HTERT RPE-1 (cell line): ENCODE data around the gene DUSP22.
"Not testable (repeated sequence)": the region's sequence is repeated elsewhere in the genome, so short reads cannot be mapped to it uniquely, and the experiment has no call there.

Experiments
- in situ Hi-C: fragments of 300-500 bp; cut with MboI; formaldehyde crosslinking; loops from 4 replicates; pipeline ENCODE4 v1.14.3; 2020; ENCODE audit warnings: low sequenced_read_pairs

Gene DUSP22

DNA sequence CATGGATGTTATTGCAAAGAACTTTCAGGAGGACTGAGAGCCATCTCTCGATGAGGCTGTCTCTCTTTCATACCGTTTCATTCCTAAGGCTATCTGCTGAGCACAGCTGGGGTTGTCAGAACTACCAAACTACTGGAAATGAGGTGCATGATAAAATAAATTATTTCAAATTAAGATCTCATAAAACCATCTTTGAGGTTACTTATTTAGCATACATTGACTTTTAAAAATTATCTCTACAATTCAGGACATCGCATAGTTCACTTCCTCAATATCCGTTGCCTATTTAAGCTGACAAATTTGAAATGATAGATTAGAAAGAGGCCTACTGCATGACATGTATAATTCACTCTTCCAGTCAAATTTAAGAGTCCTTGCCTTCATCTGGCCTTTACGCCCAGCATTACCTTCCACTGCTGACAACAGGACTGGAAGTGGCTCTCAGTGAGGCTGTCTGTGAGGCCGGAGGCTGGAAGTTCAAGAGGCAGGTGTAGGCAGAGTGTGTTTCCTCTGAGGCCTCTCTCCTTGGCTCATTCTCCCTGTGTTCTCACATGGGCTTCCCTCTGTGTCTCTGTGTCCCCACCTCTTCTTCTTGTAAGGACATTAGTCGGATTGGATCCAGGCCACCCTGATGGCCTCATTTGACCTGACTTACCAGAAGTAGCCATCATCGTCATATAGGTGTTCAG lies 12.8 kb upstream of the DUSP22 start:
- in situ Hi-C loops = no loop called here

DNA sequence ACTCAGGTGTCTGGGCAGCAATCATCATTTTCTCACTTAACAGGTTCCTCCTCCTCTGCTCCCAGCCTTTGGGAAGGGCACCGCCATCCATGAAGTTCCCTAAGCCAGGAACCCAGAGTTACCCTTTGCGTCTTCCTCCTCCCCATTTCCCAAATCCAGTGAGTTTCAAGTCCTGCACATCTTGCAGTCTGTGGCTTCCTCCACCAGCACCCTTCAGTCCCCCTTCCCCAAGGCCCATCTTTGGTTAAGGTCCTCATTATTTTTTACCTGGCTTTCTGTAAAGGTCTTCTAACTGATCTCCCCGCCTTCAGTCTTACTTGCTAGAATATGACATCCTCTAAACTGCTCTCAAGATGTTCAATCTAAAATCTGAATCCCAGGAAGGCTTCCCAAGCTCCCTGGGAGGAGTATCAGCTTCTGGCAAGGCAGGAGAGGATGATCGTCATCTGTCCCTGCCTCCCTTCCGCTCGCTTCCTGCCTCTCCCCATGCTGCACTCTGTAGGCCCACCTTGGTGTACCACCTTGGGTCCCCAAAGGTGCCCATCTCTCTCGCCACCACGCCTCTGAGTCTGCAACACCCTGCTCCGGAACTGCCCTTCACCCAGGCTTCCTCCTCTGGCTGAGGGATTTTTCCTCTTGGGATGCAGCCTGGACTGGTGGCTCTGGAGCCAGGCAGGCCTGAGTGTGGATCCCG lies 11.4 kb upstream of the DUSP22 start:
- in situ Hi-C loops = no loop called here

DNA sequence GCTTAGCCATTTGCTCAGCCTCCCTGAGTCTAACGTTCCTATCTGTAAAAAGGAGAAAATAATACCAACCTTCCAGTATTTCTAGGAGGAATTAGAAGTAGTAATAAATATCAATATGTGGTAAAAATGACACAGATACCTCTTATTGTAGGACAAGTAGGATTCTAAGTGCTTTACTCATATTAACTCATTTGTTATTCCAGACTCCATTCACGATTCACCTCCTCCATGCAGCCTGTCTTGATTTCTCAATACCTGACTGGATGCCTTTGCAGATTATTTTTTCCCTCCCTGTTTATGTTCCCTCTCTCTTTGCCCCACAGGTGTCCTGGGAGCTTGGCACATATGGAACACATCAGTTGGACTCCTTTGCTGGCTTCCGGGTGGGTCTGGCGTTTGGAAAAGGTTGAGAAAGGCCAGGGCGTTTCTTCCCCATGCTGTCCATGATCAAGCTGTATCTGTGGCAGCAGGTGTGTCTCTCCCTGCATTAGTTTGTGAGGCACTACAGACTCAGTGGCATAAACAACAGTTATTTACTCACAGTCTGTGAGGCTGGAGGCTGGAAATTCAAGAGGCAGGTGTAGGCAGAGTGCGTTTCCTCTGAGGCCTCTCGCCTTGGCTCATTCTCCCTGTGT lies 10.7 kb upstream of the DUSP22 start:
- in situ Hi-C loops = no loop called here

DNA sequence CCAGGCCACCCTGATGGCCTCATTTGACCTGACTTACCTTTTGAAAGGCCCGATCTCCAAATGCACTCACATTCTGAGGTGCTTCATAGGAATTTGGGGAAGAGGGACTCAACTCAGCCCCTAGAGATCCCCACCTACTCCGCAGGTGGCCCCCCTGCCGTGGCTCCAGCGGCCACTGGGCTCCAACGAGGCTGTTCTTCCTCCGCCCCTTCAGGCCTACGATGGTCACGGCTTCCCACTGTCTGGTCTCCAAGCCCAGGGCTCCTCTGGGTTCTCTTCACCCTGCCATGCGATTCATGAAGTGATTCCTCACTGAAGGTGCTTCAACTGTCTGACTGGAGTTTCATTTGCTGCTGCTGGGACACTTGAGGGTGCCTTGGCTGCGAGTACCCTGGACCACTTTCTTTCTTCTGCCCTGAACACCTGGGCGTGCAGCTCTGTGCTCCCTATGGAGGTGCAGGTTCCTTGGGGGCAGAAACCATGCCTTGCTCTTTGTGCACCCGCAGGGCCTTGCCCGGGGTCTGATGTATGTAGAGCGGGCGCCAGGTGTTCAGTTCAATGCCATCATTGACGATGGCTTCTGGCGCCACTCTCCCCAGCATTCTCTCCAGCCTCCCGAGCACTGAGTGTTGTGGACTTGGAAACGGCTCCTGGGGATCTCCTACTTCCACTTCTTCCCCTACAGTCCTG lies 10.0 kb upstream of the DUSP22 start:
- in situ Hi-C loops = no loop called here

DNA sequence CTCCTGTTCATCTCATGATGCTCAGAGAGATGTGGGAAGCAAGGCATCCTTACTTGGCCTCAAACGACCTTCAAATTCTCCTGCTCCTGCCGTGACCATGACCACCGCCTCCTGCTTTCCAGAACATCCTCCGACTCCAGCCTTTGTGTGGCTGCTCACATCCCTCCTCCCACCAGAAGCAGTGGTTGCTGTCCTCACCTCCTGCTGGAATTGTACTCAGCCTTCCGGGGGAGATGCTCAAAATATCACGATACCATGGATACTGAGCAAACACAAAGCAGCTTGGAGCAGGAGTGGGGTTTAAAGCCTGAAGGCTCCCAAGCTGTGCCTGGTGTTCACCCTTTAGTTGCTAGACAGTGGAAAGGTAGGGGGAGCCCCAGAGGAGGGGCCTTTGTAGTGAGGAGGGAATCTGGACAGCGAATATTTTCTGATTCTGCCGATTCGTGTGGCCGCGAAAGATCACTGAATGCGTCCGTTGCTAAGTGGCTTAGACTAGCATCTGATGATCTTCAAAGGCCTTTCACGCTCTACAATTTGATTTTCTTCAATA lies 9.3 kb upstream of the DUSP22 start:
- in situ Hi-C loops = no loop called here

DNA sequence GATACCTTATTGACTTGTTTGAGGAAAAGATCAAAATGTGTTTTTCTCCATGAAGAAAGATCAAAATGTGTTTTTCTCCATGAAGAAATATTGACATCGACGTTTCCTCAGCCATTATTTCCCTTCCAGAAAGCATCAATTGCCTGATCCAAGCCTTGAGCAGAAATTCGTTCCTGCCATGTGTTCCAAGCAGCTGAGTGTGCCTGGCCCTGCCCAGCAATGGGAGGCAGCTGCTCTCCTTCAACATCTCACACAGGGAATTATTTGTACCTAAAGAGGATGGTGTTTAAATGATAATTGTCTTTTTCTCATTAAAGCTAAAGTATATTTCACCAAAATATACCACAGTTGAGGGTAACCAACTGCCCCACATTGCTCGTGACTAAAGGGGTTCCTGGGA lies 7.8 kb upstream of the DUSP22 start:
- in situ Hi-C loops = no loop called here

DNA sequence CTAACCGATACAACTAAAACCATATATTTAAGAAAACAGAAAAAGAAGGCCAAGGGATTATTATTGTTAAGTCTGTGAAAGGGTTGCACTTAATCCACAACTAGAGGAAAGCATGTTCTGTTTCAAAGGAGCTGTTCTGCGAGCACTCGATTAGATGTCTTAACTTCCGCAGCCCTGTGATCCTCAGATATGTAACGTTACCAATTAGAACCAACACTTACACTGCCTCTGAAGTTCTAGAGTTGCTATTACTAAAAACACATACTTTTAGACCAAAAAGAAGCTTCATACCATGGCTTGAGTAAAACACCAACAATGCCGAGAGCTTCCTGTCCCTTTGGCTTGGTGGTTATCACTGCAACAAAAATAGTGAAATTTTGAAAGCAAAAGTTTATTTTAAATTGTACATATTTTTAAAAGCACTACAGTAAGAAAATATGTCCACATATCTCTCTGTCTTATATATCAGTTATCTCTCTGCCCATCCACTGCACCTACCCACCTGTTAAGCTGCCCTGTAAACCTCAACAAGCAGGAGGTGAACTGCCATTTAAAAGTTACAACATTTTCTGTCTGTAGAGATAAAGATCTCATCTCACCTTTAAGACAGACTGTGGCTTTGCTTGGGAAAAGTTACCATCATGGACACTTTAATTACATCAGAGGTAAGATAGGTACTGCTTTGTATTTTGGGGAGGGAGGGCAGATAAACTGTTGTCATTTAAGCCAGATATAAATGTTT lies 7.1 kb upstream of the DUSP22 start:
- in situ Hi-C loops = no loop called here

DNA sequence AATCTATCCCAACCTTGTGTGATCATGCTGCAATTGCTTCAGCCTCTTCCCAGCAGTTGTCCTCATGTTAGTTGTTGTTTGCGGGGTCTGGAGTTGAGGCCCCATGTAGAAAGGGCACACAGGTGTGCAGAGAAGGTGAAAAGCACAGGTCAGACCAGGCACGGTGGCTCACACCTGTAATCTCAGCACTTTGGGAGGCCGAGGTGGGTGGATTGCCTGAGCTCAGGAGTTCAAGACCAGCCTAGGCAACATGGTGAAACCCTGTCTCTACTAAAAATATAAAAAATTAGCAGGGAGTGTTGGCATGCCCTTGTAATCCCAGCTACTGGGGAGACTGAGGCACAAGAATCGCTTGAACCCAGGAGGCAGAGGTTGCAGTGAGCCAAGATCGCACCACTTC lies 6.4 kb upstream of the DUSP22 start:
- in situ Hi-C loops = not testable (repeated sequence)

DNA sequence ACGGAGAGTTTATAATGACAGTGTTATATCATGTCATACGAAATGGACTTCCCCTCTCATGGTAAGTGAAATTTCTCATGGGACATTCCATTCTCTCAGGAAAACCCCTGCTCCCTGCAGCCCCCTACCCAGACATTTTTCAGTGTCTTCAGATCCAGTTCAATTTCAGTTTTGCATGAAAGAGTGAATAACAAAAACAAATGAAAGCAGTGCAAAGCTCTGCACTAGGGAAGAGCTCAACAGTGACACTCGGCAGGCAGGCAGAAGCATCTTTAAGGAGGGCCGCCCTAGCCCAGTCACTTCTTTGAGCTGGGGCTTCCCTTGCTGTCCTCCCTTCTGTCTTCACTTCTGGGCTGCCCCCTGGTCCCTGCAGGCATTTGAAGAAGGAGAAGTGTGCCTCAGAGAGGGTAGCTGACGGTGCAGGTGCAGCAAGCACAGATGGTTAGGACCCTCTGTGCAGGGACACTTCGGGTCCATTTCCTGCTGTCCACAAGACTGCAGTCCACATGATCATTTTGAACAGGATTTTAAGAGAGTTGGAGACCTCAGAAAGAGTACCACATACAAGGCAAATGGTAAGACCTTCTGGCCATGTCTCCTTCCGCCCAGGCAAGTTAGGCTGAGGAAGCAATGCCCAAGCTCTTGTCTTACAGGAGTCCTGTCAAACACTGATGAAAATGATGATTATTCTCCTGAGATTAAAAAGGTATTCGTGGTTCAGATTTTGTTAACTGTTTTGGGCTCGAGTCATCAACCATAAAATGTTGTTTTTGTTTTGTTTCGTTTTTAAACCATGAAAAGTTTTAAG lies 5.4 kb upstream of the DUSP22 start:
- in situ Hi-C loops = no loop called here

DNA sequence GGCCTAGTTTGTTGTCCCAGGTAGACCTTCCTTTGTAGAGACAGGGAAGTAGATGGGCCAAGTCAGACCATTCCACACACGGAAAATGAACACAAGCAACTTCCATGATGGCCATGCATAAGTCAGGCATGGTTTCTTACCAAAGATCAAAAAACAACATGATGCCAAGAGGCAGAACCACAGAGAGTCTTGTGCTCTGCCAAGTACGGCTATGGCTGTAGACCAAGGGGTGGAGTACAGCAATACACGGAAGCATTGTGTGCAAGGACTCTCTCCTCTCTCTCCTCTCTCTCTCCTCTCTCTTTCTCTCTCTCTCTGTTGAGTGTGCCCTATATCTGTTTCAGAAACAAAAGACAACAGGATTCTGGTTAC lies 4.8 kb upstream of the DUSP22 start:
- in situ Hi-C loops = no loop called here

DNA sequence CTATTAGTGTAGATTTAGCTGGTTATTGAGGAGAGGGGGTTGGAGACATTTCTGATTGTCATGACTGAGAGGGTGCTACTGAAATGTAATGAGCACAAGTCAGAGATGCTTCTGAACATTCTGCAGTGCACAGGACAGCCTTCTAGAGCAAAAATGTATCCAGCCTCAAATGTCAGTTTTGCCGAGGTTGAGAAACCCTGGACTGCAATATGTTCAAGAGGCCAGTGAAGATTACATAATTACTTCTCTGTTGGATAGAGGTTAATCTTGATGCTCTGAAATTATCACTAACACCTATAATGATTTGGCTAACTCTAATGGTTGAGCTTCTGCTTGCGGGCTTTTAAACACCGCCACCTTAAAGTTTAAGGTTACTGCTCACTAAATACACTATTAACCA lies 3.4 kb upstream of the DUSP22 start:
- in situ Hi-C loops = no loop called here

DNA sequence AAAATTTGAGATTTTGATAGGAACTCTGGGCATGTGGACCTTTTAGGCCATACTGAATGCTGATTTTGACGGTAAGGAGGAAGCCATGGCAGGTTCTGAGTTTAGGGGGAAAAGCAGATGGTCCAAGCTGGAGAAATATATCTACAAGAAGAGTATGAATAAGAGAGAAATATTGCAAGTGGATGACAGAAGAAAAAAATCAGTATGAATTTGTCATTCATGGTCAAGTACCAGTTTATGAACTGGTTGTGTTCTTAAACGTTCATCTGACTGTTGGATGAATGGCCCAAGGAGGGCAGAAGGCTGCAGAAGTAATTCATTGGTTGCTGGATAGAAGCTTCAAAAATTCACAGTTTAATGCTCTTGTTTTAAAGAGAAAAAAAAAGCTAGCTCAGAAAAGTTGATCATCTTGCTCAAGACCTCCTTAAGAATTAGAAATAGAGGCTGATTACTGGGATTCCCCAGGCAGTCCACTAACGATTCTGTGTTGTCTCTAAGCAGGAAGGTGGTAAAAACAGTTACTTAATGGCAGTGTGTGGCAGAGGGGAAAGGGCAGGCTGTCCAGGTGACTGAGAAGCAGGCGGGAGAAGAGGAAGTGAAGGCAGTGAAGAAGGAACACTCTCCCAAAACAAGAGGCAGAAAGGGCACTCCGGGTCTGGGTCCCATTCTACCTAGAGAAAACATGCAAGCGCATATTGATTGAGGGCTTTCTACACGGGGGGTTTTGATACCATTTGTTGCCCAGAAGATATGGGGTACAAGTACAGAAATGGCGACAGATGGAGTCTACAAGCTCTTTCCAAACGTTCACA lies 2.0 kb upstream of the DUSP22 start:
- in situ Hi-C loops = no loop called here

DNA sequence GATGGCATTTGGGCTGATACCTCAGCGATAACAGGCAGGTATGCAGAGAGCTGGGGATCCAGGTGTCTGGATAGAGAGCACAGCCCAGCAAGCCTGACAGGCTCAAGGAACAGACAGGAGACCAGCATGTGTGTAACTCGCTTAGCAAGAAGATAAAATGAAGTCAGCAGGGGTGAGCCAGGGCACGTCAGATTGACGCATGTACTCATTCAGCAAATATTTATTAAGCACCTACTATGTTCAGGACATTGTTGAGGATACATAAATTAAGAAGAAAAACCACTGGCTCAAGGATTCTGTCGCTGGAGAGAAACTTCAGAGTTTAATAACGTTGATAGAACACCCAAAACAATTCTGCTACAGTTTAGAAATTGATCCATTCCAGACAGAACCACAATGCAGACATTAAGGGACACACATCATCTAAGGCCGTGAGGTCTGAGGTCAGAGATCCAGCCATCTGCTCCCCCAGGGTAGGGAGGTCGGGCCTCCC lies 1.0 kb upstream of the DUSP22 start:
- in situ Hi-C loops = no loop called here

DNA sequence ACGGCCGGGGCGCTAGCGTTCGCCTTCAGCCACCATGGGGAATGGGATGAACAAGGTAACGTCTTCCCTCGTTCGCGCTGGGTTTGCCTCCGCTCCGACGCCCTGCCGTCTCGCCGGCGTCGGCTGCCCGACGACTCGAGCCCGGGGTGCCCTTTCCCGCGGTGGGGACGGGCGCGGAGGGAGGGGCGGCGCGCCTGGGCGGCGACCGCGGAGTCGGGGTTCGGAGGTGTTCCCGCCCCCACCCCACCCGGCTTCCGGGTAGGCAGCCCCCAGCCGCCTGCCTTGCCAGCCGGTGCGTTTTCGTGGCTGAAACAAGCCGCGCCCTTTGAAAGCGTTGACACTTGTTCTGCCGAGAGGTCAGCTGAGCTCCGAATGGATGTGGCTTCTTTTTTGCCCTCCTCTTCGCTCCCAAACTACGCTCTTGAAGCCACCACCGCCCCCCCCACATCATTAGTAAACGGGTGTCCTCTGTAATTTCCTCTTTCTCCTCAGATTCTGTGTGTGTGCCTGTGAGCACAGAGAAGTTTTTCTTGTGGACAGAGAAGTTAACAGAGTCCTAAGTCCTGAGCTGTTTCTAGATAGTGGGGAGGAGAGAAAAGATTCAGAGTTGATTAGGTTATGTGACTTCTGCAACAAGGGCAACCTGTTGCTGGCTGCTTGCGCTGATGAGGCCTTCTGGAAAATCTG lies 362 bp downstream of the DUSP22 start:
- in situ Hi-C loops = no loop called here

DNA sequence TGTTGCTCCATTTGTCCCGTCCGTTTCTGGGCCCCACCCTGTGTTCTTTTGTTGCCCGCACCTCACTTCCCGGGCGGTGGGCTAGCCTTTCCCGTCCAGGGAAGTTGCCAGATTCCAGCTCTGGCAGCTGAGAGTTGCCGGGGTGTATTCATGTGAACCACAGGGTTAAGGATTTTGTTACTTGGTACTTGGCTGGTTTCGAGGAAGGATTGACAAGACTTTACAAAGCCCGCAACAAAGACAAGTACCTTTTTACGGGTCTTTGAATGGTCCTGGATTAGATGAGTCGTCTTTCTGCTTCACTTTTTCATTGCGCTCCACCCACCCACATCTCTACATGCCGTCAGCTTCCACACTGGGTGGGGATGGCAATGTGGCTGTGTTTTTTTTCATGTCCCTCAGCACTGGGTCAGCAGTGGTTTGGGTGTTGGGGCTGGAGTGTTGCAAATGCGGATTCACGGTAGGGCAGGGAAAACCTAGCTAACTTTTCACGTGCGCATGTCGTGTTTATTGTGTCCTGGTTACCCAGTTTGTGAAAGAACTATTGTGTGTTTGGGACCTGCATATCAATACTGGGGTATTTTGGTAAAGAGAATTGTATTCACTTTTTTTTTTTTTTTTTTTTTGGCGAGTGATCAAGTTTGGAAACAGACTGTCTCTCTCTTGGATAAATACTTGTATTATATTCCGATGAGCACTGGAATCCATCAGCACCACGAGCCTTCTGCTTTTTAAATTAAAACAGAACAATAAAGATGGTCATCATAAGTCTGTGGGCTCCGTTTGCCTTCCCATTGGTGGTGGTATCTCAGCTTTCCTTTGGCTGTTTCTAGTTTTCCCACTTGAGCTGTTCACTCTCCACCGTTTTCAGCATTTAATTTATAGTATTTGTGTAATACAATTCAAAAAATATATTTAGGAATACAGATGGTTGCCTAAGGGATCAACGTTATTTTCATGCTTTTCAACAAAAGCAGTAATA lies 1.2 kb downstream of the DUSP22 start:
- in situ Hi-C loops = no loop called here

DNA sequence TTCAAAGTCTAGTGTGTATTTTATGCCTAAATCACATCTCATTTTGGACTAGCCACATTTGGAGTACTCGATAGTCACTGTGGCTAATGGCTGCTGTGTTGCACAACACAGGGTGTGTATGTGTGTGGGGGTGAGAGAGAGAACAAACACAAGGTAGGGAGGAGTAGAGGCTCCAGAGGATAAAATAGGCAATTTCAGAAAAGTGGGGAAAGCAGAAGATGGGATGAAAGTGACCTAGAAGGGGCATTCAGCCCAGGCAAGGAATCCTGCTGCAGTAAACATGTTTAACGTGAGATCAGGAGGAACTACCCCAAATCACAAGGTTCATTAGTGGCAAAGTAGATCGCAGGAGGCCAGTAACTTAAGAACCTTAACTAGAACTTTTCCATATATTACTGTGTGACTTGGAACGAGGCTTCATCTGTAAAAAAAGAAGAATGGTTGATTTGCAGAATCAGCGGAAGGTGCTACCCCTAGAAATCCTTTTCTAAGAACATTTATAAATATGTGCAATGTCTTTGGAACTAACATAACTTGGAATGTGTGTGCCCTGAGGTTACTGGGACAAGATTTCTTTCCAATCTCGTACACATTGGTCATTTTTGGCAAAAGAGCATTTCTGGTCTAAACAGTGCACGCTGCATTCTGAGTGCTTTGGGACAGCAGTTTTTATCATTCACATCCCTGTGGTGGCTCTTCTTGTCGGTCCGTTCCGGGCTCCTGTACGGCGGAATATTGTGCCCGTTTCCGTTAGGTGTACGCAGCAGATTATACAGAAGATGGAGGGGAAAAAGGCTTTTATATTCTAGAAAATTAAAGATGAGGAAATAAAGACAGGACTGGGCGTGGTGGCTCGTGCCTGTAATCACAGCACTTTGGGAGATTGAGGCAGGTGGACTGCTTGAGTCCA lies 2.6 kb downstream of the DUSP22 start:
- in situ Hi-C loops = no loop called here
